ENCODE data around the gene DEDD2.

Gene DEDD2

GRCh38 chr19:42150911-42151361 lies 66.5 kb downstream of the DEDD2 start:
- Histone ChIP-seq H3K27ac (ENCODE audit: low read length) (no peak overlapping the region), H3K4me1 (ENCODE audit: insufficient read depth, low read length) (no peaks in the 10 kb centered on the region), H3K4me2 (ENCODE audit: insufficient read depth, low read length) (no peak overlapping the region), H3K79me2 (ENCODE audit: insufficient read depth, low read length) (no peaks in the 10 kb centered on the region), H4K20me1 (ENCODE audit: insufficient read depth, low read length) (peaks cover 4% of the 10 kb centered on the region; the same call in 1 of the 2 replicates), H3K9me3 (ENCODE audit: insufficient read depth, low read length, severe bottlenecking) (no peaks in the 10 kb centered on the region), H3K36me3 (ENCODE audit: insufficient read depth, low read length) (no peaks in the 10 kb centered on the region), H3K9ac (ENCODE audit: low read depth, low read length) (no peak overlapping the region), H3K4me3 (ENCODE audit: low read depth in 1 of 2, low read length in 2 of 2) (no peak overlapping the region), H3K27me3 (ENCODE audit: insufficient read depth, low read length, poor library complexity) (peaks cover 24% of the 10 kb centered on the region), H2AFZ (ENCODE audit: low read depth, low read length) (no peak overlapping the region)
- no peak for TF ChIP-seq CTCF (IDR thresholded peaks at IDR 0.05; ENCODE audit: borderline replicate concordance, extremely low read depth, low read length, poor library complexity, severe bottlenecking)
- no peak for TF ChIP-seq EZH2 (IDR thresholded peaks at IDR 0.05; ENCODE audit: borderline replicate concordance, low read depth, low read length, severe bottlenecking)
- DNase-seq: no peak
- ATAC-seq (ENCODE audit: insufficient read depth, low read depth): no peak

GRCh38 chr19:42150364-42150763 lies 67.1 kb downstream of the DEDD2 start:
- no peaks in the 10 kb centered on the region for H3K79me2 ChIP-seq (ENCODE audit: insufficient read depth, low read length)
- H3K9me3 ChIP-seq (ENCODE audit: insufficient read depth, low read length, severe bottlenecking): no peaks in the 10 kb centered on the region
- peaks cover 19% of the 10 kb centered on the region for H3K27me3 ChIP-seq (ENCODE audit: insufficient read depth, low read length, poor library complexity)
- no peaks in the 10 kb centered on the region for H3K4me1 ChIP-seq (ENCODE audit: insufficient read depth, low read length)
- H3K4me3 ChIP-seq (ENCODE audit: low read depth in 1 of 2, low read length in 2 of 2): no peak overlapping the region
- H3K4me2 ChIP-seq (ENCODE audit: insufficient read depth, low read length): no peak overlapping the region
- no peak for ATAC-seq (ENCODE audit: insufficient read depth, low read depth)
- no peak overlapping the region for H2AFZ ChIP-seq (ENCODE audit: low read depth, low read length)
- TF ChIP-seq CTCF (IDR thresholded peaks at IDR 0.05; ENCODE audit: borderline replicate concordance, extremely low read depth, low read length, poor library complexity, severe bottlenecking): no peak
- TF ChIP-seq EZH2 (IDR thresholded peaks at IDR 0.05; ENCODE audit: borderline replicate concordance, low read depth, low read length, severe bottlenecking): no peak
- no peak overlapping the region for H3K9ac ChIP-seq (ENCODE audit: low read depth, low read length)
- H3K27ac ChIP-seq (ENCODE audit: low read length): no peak overlapping the region
- H4K20me1 ChIP-seq (ENCODE audit: insufficient read depth, low read length): peaks cover 4% of the 10 kb centered on the region; the same call in 1 of the 2 replicates
- no peaks in the 10 kb centered on the region for H3K36me3 ChIP-seq (ENCODE audit: insufficient read depth, low read length)
- no peak for DNase-seq

GRCh38 chr19:42149447-42150202 lies 67.9 kb downstream of the DEDD2 start:
- DNase-seq (no peak), ATAC-seq (ENCODE audit: insufficient read depth, low read depth) (no peak)
- Histone ChIP-seq H4K20me1 (ENCODE audit: insufficient read depth, low read length) (peaks cover 5% of the 10 kb centered on the region; the same call in 1 of the 2 replicates), H3K9me3 (ENCODE audit: insufficient read depth, low read length, severe bottlenecking) (no peaks in the 10 kb centered on the region), H3K27me3 (ENCODE audit: insufficient read depth, low read length, poor library complexity) (peaks cover 16% of the 10 kb centered on the region), H3K4me2 (ENCODE audit: insufficient read depth, low read length) (no peak overlapping the region), H3K4me3 (ENCODE audit: low read depth in 1 of 2, low read length in 2 of 2) (no peak overlapping the region), H3K9ac (ENCODE audit: low read depth, low read length) (no peak overlapping the region), H3K27ac (ENCODE audit: low read length) (no peak overlapping the region), H3K79me2 (ENCODE audit: insufficient read depth, low read length) (no peaks in the 10 kb centered on the region), H3K4me1 (ENCODE audit: insufficient read depth, low read length) (no peaks in the 10 kb centered on the region), H2AFZ (ENCODE audit: low read depth, low read length) (no peak overlapping the region), H3K36me3 (ENCODE audit: insufficient read depth, low read length) (no peaks in the 10 kb centered on the region)
- TF ChIP-seq EZH2 (IDR thresholded peaks at IDR 0.05; ENCODE audit: borderline replicate concordance, low read depth, low read length, severe bottlenecking) (no peak), CTCF (IDR thresholded peaks at IDR 0.05; ENCODE audit: borderline replicate concordance, extremely low read depth, low read length, poor library complexity, severe bottlenecking) (no peak)

Measured in DND-41 (cell line).